Loucy (cell line): ENCODE results near the gene PLA2G5.

Experiments
- CTCF ChIP-seq: fragments of 200-600 bp; sonication (generic); conservative IDR thresholded peaks from 2 replicates; pipeline ENCODE4 v1.5.1; 2014; ENCODE audit warnings: mild to moderate bottlenecking, antibody characterized with exemption, low read length
- EZH2phosphoT487 ChIP-seq: fragments of 200-600 bp; IDR thresholded peaks from 2 replicates; pipeline ENCODE4 v1.6.1; 2018; ENCODE audit warnings: antibody characterized with exemption, mild to moderate bottlenecking, moderate library complexity, borderline replicate concordance

DNA sequence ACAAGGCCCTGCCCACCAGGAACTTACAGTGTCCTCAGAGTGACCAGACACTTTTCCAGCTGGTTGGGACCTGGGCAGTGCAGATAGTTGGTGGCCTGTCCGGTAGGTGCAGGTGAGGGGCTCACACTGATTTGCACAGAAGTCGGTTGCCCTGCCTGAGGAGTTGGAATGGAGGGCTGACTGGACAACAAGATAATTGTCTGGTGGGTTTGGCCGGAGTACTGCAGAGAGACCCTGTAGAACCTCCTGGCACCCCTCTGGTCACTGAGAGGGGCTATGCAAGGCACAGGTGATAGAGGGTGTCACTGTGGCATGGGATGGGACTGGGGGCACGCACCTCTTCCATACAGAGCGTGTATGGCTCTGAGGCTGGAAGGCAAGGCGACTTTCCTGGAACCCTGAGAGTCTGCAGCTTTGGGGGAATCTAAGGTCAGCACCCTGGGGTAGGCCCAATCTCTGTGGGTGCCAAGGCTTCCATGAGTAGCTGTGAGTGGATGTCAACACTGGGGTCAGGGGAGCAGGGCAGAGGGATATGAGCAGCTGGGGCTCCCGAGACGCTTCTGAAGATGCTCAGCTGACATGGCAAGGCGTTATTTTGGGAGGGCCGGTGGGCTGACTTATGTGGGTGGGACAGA lies 56.9 kb downstream of the PLA2G5 start:
- TF ChIP-seq CTCF (no peak), EZH2phosphoT487 (no peak)
